ENCODE data around the gene SERINC4. TPM values are rescaled to one million over a fixed set of nuclear protein-coding genes. Genes with fewer than 3 reads are reported as not detected.
"Not testable (repeated sequence)": the region's sequence is repeated elsewhere in the genome, so short reads cannot be mapped to it uniquely, and the experiment has no call there.

Gene SERINC4
- total and polyA plus RNA-seq, 2 donors (not counting 3 experiments of a cell fraction or from before 2014, with no cell fraction given), result not detected

GRCh38 chr15:43815064-43815463 lies 15.0 kb upstream of the SERINC4 start:
- DNase-seq (ENCODE audit: low read depth, low spot score); FAIRE-seq; H3K9me3 ChIP-seq (replicated peaks; ENCODE audit: control insufficient read depth, insufficient read depth, low read length); intact Hi-C loops (cut with micrococcal nuclease); H3K4me2 ChIP-seq (ENCODE audit: insufficient read depth, low read length); H3K27me3 ChIP-seq (ENCODE audit: control insufficient read depth in 2 of 2, insufficient read depth in 2 of 2, low read length in 2 of 2); BruUV-seq (replicated peaks); CTCF ChIA-PET; H3K27ac ChIP-seq (ENCODE audit: insufficient read depth, low read depth, low read length); H3K9ac ChIP-seq (replicated peaks; ENCODE audit: extremely low read depth, insufficient read depth, low read length); POLR2A ChIA-PET; H4K20me1 ChIP-seq (replicated peaks; ENCODE audit: control insufficient read depth, extremely low read depth, insufficient read depth, low read length); H3K9me1 ChIP-seq (replicated peaks; ENCODE audit: control insufficient read depth, extremely low read depth, insufficient read depth, low read length); H2AFZ ChIP-seq (ENCODE audit: low read depth, low read length); H3K4me3 ChIP-seq (replicated peaks in 1 of 3; ENCODE audit: insufficient read depth in 1 of 3, low read depth in 1 of 3, low read length in 3 of 3); H3K4me1 ChIP-seq (ENCODE audit: control insufficient read depth, extremely low read depth, insufficient read depth, low read length); dilution Hi-C loops (cut with MboI; ENCODE audit: extremely low pct_ligation_motif_present, low sequenced_read_pairs): not testable (repeated sequence)
- peaks cover 21% of the 10 kb centered on the region for H3K79me2 ChIP-seq (ENCODE audit: control insufficient read depth, insufficient read depth, low read length)
- H3K36me3 ChIP-seq (ENCODE audit: control insufficient read depth in 2 of 2, extremely low read depth in 1 of 2, insufficient read depth in 2 of 2, low read length in 2 of 2), result peaks cover 23 to 24% of the 10 kb centered on the region in 2 experiments

DNA sequence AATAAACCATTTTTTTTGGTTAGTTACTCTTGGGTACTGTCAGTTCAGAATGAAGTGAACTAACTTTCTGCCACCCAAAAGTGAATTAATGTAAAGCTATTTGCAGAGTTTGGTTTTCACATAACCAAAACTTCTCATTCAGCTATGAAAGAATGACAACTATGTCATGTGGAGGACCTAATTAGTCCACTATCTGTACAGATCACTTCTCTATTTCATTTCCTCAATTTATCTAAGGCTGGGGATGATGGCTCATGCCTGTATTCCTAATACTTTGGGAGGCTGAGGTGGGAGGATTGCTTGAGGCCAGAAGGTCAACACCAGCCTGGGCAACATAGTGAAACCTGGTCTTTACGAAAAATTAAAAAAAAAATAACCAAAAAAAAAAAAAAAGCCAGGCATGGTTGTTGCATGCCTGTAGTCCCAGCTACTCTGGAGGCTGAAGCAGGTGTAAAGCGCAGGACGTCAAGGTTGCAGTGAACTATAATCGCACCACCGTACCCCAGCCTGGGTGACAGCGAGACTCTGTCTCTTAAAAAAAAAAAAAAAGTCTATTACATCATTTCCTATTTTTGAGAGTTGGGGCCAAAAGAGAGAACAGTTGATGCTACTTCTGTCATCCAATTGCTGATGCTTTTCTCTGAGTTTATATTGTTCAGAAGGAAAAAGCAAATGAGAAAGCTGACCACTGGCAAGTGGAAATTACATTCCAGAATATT lies 9.1 kb upstream of the SERINC4 start:
- Histone ChIP-seq H3K4me3 (replicated peaks in 1 of 3; ENCODE audit: insufficient read depth in 1 of 3, low read depth in 1 of 3, low read length in 3 of 3) (no peak overlapping the region), H3K4me2 (ENCODE audit: insufficient read depth, low read length) (no peak overlapping the region), H3K36me3 (ENCODE audit: control insufficient read depth in 2 of 2, extremely low read depth in 1 of 2, insufficient read depth in 2 of 2, low read length in 2 of 2) (peaks cover 30 to 37% of the 10 kb centered on the region in 2 experiments), H3K9me3 (replicated peaks; ENCODE audit: control insufficient read depth, insufficient read depth, low read length) (no peaks in the 10 kb centered on the region), H4K20me1 (replicated peaks; ENCODE audit: control insufficient read depth, extremely low read depth, insufficient read depth, low read length) (no peaks in the 10 kb centered on the region), H3K27ac (ENCODE audit: insufficient read depth, low read depth, low read length) (no peak overlapping the region), H2AFZ (ENCODE audit: low read depth, low read length) (no peak overlapping the region), H3K27me3 (ENCODE audit: control insufficient read depth in 2 of 2, insufficient read depth in 2 of 2, low read length in 2 of 2) (no peaks in the 10 kb centered on the region), H3K4me1 (ENCODE audit: control insufficient read depth, extremely low read depth, insufficient read depth, low read length) (no peaks in the 10 kb centered on the region), H3K79me2 (ENCODE audit: control insufficient read depth, insufficient read depth, low read length) (no peaks in the 10 kb centered on the region), H3K9me1 (replicated peaks; ENCODE audit: control insufficient read depth, extremely low read depth, insufficient read depth, low read length) (no peaks in the 10 kb centered on the region), H3K9ac (replicated peaks; ENCODE audit: extremely low read depth, insufficient read depth, low read length) (no peak overlapping the region)
- ChIA-PET CTCF (interaction anchor here (1.7 kb wide), 1 partner anchor 8 kb away, joined by 4 read pairs; the partner anchor contains the start of gene HYPK), POLR2A (interaction anchor here (0.7 kb wide), 1 partner anchor 16 kb away, joined by 4 read pairs; the partner anchor contains the start of gene MFAP1)
- intact Hi-C loops (cut with micrococcal nuclease) (no loop called here), dilution Hi-C loops (cut with MboI; ENCODE audit: extremely low pct_ligation_motif_present, low sequenced_read_pairs) (no loop called here)
- DNase-seq (ENCODE audit: low read depth, low spot score) (no peak), FAIRE-seq (no peak)
- no TSS peak for BruUV-seq (replicated peaks)
- TF ChIP-seq POLR2A (IDR thresholded peaks at IDR 0.05; ENCODE audit: low read depth, low read length), result no peak
- TF ChIP-seq, protein P1, sequence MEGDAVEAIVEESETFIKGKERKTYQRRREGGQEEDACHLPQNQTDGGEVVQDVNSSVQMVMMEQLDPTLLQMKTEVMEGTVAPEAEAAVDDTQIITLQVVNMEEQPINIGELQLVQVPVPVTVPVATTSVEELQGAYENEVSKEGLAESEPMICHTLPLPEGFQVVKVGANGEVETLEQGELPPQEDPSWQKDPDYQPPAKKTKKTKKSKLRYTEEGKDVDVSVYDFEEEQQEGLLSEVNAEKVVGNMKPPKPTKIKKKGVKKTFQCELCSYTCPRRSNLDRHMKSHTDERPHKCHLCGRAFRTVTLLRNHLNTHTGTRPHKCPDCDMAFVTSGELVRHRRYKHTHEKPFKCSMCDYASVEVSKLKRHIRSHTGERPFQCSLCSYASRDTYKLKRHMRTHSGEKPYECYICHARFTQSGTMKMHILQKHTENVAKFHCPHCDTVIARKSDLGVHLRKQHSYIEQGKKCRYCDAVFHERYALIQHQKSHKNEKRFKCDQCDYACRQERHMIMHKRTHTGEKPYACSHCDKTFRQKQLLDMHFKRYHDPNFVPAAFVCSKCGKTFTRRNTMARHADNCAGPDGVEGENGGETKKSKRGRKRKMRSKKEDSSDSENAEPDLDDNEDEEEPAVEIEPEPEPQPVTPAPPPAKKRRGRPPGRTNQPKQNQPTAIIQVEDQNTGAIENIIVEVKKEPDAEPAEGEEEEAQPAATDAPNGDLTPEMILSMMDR (IDR thresholded peaks at IDR 0.05; ENCODE audit: extremely low read depth in 1 of 2, insufficient read depth in 1 of 2, low read depth in 1 of 2, low read length in 2 of 2), result no peak
- TF ChIP-seq FOS (IDR thresholded peaks at IDR 0.05; ENCODE audit: borderline replicate concordance, insufficient read depth, low read length), result no peak
- TF ChIP-seq POLR2AphosphoS5 (IDR thresholded peaks at IDR 0.05; ENCODE audit: insufficient read depth, low read depth, low read length), result no peak

All from endothelial cell of umbilical vein (primary cell).